Activated CD4-positive, alpha-beta memory T cell treated with anti-CD3 and anti-CD28 coated beads, Interleukin-2, amount 10 ng/mL, durations not matched to agents 7 days and 5 days (primary cell): ENCODE data around the gene HOXD8. TPM values are rescaled to one million over a fixed set of nuclear protein-coding genes. Genes with fewer than 3 reads are reported as not detected.

Source experiments
- CTCF ChIA-PET: fragments of 350-600 bp; sonication (Branson Sonifier 250); formaldehyde crosslinking; loops from one replicate; lab custom pipeline; 2021; ENCODE audit warnings: antibody characterized with exemption, inconsistent platforms; lab: Charles Lee
- POLR2A ChIA-PET: fragments of 350-600 bp; sonication (Branson Sonifier 250); formaldehyde crosslinking; loops from one replicate; lab custom pipeline; 2021; ENCODE audit warnings: antibody characterized with exemption; lab: Charles Lee
- DNase-seq: peaks from one replicate; pipeline ENCODE4 v3.0.0-alpha.2; 2020
- H3K27ac Mint-ChIP-seq: one replicate; pipeline ENCODE4 v1.8.0; 2021; ENCODE audit warnings: mild to moderate bottlenecking, mixed read lengths
- H3K27me3 Mint-ChIP-seq: one replicate; pipeline ENCODE4 v1.8.0; 2021; ENCODE audit warnings: mixed read lengths
- H3K36me3 Mint-ChIP-seq: one replicate; pipeline ENCODE4 v1.8.0; 2021; ENCODE audit warnings: low read depth, mixed read lengths
- H3K4me1 Mint-ChIP-seq: one replicate; pipeline ENCODE4 v1.8.0; 2021; ENCODE audit warnings: mixed read lengths
- H3K4me3 Mint-ChIP-seq: one replicate; pipeline ENCODE4 v1.8.0; 2021; ENCODE audit warnings: mild to moderate bottlenecking, mixed read lengths
- H3K9me3 Mint-ChIP-seq: one replicate; pipeline ENCODE4 v1.8.0; 2021; ENCODE audit warnings: mixed read lengths
- total RNA-seq, 2 experiments: library from RNA; stranded (reverse); gene quantifications; one replicate each; pipeline ENCODE4 v1.2.3, GENCODE V29; 2021

HOXD8 gene
- total RNA-seq, 2 experiments from 2014 or later, result not detected

GRCh38 chr2:176155356-176156044 is 26.0 kb downstream of the HOXD8 start:
- CTCF ChIA-PET, result interaction anchor here (1.0 to 2.6 kb wide), 3 partner anchors 13 to 300 kb away, joined by 3 to 8 read pairs (median 4); no protein-coding TSS in a partner anchor
- Mint-ChIP-seq H3K27me3 (peaks cover 82% of the 10 kb centered on the region), H3K27ac (no peak overlapping the region), H3K4me3 (no peak overlapping the region), H3K9me3 (no peaks in the 10 kb centered on the region), H3K4me1 (peaks cover 4% of the 10 kb centered on the region), H3K36me3 (peaks cover 8% of the 10 kb centered on the region)
- POLR2A ChIA-PET, result no interaction called here
- no peak for DNase-seq

- ChIA-PET POLR2A (no interaction called here), CTCF (no interaction called here)
- Mint-ChIP-seq H3K27ac (no peak overlapping the region), H3K27me3 (peaks cover 81% of the 10 kb centered on the region), H3K4me3 (no peak overlapping the region), H3K36me3 (peaks cover 8% of the 10 kb centered on the region), H3K9me3 (no peaks in the 10 kb centered on the region), H3K4me1 (peaks cover 4% of the 10 kb centered on the region)
- no peak for DNase-seq
Observed at GRCh38 chr2:176156301-176156806, 26.8 kb downstream of the HOXD8 start.

DNA sequence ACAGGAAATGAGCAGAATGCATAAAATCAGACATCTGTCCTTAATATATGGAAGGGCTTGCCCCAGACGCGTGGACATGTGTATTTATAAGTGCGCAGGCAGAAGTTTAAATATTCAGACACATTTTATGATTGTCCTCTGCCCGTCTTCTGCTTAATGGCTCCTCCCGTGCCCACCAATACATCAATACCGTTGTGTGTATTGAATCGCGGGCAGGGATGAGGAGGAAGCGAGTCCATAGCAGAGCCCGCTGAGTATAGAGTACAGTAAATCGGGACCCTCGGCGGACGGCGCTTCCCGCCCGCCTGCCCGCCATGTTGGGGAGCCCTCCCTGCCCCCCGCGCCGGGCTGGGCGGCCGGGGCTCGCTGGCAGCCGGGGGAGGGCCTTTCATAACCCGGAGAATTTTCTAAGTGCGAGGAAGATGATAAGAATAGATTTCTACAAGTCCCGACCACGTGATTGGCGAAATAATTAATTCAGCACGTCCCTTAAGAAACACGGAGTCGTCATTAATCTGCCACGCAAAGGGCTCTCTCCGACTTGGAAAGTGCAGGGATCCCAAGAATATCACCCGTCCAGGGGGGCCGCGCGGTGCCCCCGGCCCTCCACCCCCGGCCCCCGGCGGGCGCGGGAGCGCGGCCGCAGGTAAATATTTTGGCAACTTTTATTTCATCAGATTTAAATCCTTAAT is 27.4 kb downstream of the HOXD8 start, which contains the start of gene HOXD3:
Gene HOXD3 (plus strand): TSS at position 501 of the 692 bp plus-strand sequence. CDS start 11,808 bp downstream, outside the sequence.
- H3K27ac Mint-ChIP-seq, result no peak within 1 kb of the TSS
- peak within 1 kb of the TSS; percentile 33 for H3K4me3 Mint-ChIP-seq
- no peaks in the 10 kb centered on the region for H3K9me3 Mint-ChIP-seq
- POLR2A ChIA-PET, result no interaction called here
- CTCF ChIA-PET, result no interaction called here
- DNase-seq, result no peak
- peaks cover 4% of the 10 kb centered on the region for H3K4me1 Mint-ChIP-seq
- peaks cover 8% of the 10 kb centered on the region for H3K36me3 Mint-ChIP-seq
- peaks cover 84% of the 10 kb centered on the region for H3K27me3 Mint-ChIP-seq

- peaks cover 8% of the 10 kb centered on the region for H3K36me3 Mint-ChIP-seq
- no peak overlapping the region for H3K27ac Mint-ChIP-seq
- CTCF ChIA-PET, result interaction anchor here (1.0 kb wide), 1 partner anchor 37 kb away, joined by 3 read pairs; no protein-coding TSS in a partner anchor
Observed at GRCh38 chr2:176157499-176158185, 28.1 kb downstream of the HOXD8 start.

GRCh38 chr2:176158186-176158591 is 28.7 kb downstream of the HOXD8 start:
- H3K36me3 Mint-ChIP-seq, result peaks cover 8% of the 10 kb centered on the region
- POLR2A ChIA-PET, result no interaction called here
- peaks cover 85% of the 10 kb centered on the region for H3K27me3 Mint-ChIP-seq
- peaks cover 4% of the 10 kb centered on the region for H3K4me1 Mint-ChIP-seq
- no peak for DNase-seq
- CTCF ChIA-PET, result interaction anchor here (1.0 kb wide), 1 partner anchor 37 kb away, joined by 3 read pairs; no protein-coding TSS in a partner anchor
- peak overlapping the region; percentile 66 for H3K27ac Mint-ChIP-seq
- H3K9me3 Mint-ChIP-seq, result no peaks in the 10 kb centered on the region
- H3K4me3 Mint-ChIP-seq, result no peak overlapping the region

More at GRCh38 chr2:176157499-176158185, 28.1 kb downstream of the HOXD8 start:
- Mint-ChIP-seq H3K9me3 (no peaks in the 10 kb centered on the region), H3K4me1 (peaks cover 4% of the 10 kb centered on the region), H3K4me3 (peak overlapping the region; percentile 33), H3K27me3 (peaks cover 86% of the 10 kb centered on the region)
- DNase-seq, result no peak
- POLR2A ChIA-PET, result no interaction called here

DNA sequence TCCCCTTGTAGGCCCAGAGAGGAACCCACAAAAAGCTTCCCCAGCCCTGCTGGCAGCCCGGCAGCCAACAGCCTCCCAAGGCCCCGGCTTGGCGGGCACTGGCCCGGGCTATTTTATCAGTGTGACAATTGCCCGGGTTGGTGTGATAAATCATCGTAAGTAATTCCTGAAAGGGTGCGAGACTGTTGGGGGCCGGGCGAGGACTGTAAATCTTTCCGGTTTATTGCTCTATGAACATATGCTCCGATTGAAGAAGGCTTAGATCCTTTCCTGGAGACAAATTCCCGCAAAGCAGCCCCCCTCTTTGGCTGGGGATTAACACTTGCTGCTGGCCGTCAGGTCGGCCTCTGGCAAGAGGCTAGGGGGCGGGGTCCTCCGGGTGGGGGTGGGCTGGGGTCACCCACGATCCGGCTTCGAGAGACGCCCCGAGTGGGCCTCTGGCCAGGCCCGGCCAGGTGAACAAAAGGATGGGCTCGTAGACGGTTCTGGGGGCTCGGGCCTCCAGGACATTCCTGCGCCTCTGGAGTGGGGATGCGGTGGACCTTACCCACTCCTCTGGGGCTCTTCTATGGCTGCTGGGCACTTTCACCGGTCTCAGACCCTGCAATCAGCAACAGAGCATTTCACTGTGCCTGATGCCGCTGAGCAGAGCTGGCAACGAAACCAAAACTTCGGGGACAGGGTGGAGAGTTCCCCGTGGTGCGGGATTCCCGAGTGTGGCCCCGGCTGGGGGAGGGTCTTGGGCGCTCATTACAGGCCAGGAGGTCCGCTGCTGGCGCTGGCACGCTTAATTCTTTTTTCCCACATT is 29.6 kb downstream of the HOXD8 start:
- CTCF ChIA-PET, result interaction anchor here (1.0 kb wide), 1 partner anchor 38 kb away, joined by 3 read pairs; no protein-coding TSS in a partner anchor
- POLR2A ChIA-PET, result no interaction called here
- DNase-seq, result no peak
- no peak overlapping the region for H3K27ac Mint-ChIP-seq
- H3K36me3 Mint-ChIP-seq, result peaks cover 15% of the 10 kb centered on the region
- H3K4me1 Mint-ChIP-seq, result peaks cover 5% of the 10 kb centered on the region
- H3K4me3 Mint-ChIP-seq, result no peak overlapping the region
- peaks cover 87% of the 10 kb centered on the region for H3K27me3 Mint-ChIP-seq
- H3K9me3 Mint-ChIP-seq, result no peaks in the 10 kb centered on the region

- H3K27ac Mint-ChIP-seq, result no peak overlapping the region
Observed at GRCh38 chr2:176159663-176160250, 30.3 kb downstream of the HOXD8 start.

DNA sequence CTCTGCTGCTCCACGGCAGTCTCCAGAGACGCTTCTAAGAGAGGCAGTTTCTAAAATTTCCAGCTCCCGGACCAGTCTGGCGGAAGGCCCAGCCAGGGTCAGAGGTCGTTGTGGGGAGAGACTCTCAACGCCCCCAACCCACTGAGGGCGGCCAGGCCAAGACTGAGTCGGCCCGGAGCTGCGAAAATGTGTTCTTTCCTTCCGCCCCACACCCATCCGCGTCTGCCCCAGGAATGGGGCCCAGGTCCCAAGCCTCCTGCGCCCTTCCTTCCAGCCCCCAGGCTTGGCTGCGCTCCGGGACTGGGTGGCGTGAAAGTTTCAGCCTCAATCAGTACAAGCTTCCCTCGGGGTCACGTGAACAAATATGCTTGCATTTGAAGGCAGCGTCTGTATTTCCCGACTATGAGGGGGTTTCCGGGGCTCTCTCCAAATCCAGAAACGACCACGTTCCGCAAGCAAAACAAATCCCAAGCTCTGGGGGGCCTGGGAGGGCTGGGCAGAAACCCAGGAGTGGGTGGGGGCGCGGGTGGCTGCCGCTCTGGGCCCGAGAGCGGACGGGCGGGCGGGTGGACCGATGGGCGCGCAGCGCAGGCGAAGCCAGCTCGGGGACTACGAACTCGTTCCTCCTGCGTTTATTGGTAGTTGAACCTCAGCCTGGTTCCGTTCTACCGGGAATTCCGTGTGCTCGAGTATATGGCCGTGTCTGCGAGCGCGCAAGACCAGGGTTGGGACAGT is 30.9 kb downstream of the HOXD8 start:
- Mint-ChIP-seq H3K36me3 (peaks cover 18% of the 10 kb centered on the region), H3K27me3 (peaks cover 88% of the 10 kb centered on the region), H3K4me1 (peaks cover 8% of the 10 kb centered on the region), H3K4me3 (no peak overlapping the region), H3K9me3 (no peaks in the 10 kb centered on the region), H3K27ac (no peak overlapping the region)
- DNase-seq, result no peak
- ChIA-PET POLR2A (no interaction called here), CTCF (no interaction called here)

More at GRCh38 chr2:176159663-176160250, 30.3 kb downstream of the HOXD8 start:
- H3K4me3 Mint-ChIP-seq, result no peak overlapping the region
- CTCF ChIA-PET, result no interaction called here
- H3K27me3 Mint-ChIP-seq, result peaks cover 88% of the 10 kb centered on the region
- POLR2A ChIA-PET, result no interaction called here
- H3K9me3 Mint-ChIP-seq, result no peaks in the 10 kb centered on the region
- peaks cover 8% of the 10 kb centered on the region for H3K4me1 Mint-ChIP-seq
- peaks cover 18% of the 10 kb centered on the region for H3K36me3 Mint-ChIP-seq
- DNase-seq, result no peak

- H3K4me1 Mint-ChIP-seq, result peaks cover 8% of the 10 kb centered on the region
- no peak overlapping the region for H3K27ac Mint-ChIP-seq
- H3K9me3 Mint-ChIP-seq, result no peaks in the 10 kb centered on the region
- no peak overlapping the region for H3K4me3 Mint-ChIP-seq
- peaks cover 18% of the 10 kb centered on the region for H3K36me3 Mint-ChIP-seq
- CTCF ChIA-PET, result interaction anchor here (1.5 kb wide), 1 partner anchor 35 kb away, joined by 7 read pairs; no protein-coding TSS in a partner anchor
- POLR2A ChIA-PET, result no interaction called here
- no peak for DNase-seq
- peaks cover 89% of the 10 kb centered on the region for H3K27me3 Mint-ChIP-seq
Observed at GRCh38 chr2:176160986-176161824, 31.7 kb downstream of the HOXD8 start.

GRCh38 chr2:176161825-176162626 is 32.5 kb downstream of the HOXD8 start:
- Mint-ChIP-seq H3K4me1 (peaks cover 8% of the 10 kb centered on the region), H3K36me3 (peaks cover 18% of the 10 kb centered on the region), H3K4me3 (no peak overlapping the region), H3K9me3 (no peaks in the 10 kb centered on the region), H3K27ac (no peak overlapping the region), H3K27me3 (peaks cover 90% of the 10 kb centered on the region)
- CTCF ChIA-PET, result interaction anchor here (1.0 to 1.5 kb wide), 3 partner anchors 36 to 293 kb away, joined by 3 to 7 read pairs (median 5); no protein-coding TSS in a partner anchor
- no peak for DNase-seq
- POLR2A ChIA-PET, result no interaction called here
